ENCODE measurements around the gene PPP1R16B. TPM values are rescaled to one million over a fixed set of nuclear protein-coding genes. Genes with fewer than 3 reads are reported as not detected.

Gene PPP1R16B
- polyA plus RNA-seq, 2 of the 4 experiments (the other 2 are of a cell fraction), result 0.17 to 0.31 TPM

GRCh38 chr20:38961530-38962043, 156.1 kb downstream of the PPP1R16B start:
- TF ChIP-seq HOXA7 (CRISPR knock-in tag; IDR thresholded peaks at IDR 0.05) (0 out of 2 replicates have a peak, but pooled peaks have one; percentile 22), HOXB13 (CRISPR knock-in tag; IDR thresholded peaks at IDR 0.05; ENCODE audit: low read depth) (0 out of 2 replicates have a peak, but pooled peaks have one; percentile 15), PHF8 (IDR thresholded peaks at IDR 0.05; ENCODE audit: borderline replicate concordance, low read depth) (peak; percentile 37), ZNF302 (CRISPR knock-in tag; IDR thresholded peaks at IDR 0.05) (no peak), CBX2 (IDR thresholded peaks at IDR 0.05; ENCODE audit: borderline replicate concordance, low read depth) (no peak), RFX5 (IDR thresholded peaks at IDR 0.05) (no peak), HEYL (CRISPR knock-in tag; IDR thresholded peaks at IDR 0.05) (0 out of 2 replicates have a peak, but pooled peaks have one; percentile 58)
- ATAC-seq, result peak in 1 of 2 experiments; percentile 5; a peak in 3 of 6 replicates
- DNase-seq (ENCODE audit: low read depth in 1 of 2, low spot score in 1 of 2), result peak; percentile 12 to 17
- H3K27ac ChIP-seq, result peak overlapping the region; percentile 79 to 85
- peaks cover 15% of the 10 kb centered on the region; the same call in 2 of the 3 replicates for H3K4me1 ChIP-seq
- POLR2A ChIA-PET, result interaction anchor here (0.9 to 2.7 kb wide), 6 partner anchors 9 to 135 kb away, joined by 3 to 34 read pairs (median 4); partner anchors contain the start of gene FAM83D
- peak overlapping the region; percentile 96 for H3K4me2 ChIP-seq
- CTCF ChIA-PET, result interaction anchor here (0.8 to 5.5 kb wide), 9 partner anchors 11 to 94 kb away, joined by 3 to 26 read pairs (median 3); partner anchors contain the start of gene FAM83D
- WGBS (ENCODE audit: missing lambda C conversion rate), result 12% methylated on average over 16 of the region's 16 CpGs
- no peaks in the 10 kb centered on the region for H3K9me3 ChIP-seq
- peak overlapping the region; percentile 95 for H3K4me3 ChIP-seq
- no peak for FAIRE-seq

GRCh38 chr20:38962044-38962927, 156.8 kb downstream of the PPP1R16B start, which contains the start of gene DHX35:
Gene DHX35, plus strand, starts transcription at chr20:38962344. Its CDS starts 24 bp downstream, at chr20:38962368.
- TF ChIP-seq PHF8 (IDR thresholded peaks at IDR 0.05; ENCODE audit: borderline replicate concordance, low read depth), result peak; percentile 71; the same call in 1 of the 2 replicates
- no peak for TF ChIP-seq RNF2 (IDR thresholded peaks at IDR 0.05; ENCODE audit: borderline replicate concordance, low read depth)
- peak; percentile 17 to 19; a peak in 1 of 5 replicates for TF ChIP-seq RAD21 (conservative IDR thresholded peaks at IDR 0.05 in 1 of 2, IDR thresholded peaks at IDR 0.05 in 1 of 2)
- peak; percentile 98 for TF ChIP-seq NPAS2 (CRISPR knock-in tag; IDR thresholded peaks at IDR 0.05; ENCODE audit: borderline replicate concordance)
- TF ChIP-seq TFCP2L1 (CRISPR knock-in tag; IDR thresholded peaks at IDR 0.05), result 0 out of 2 replicates have a peak, but pooled peaks have one; percentile 51
- peak; percentile 92 for TF ChIP-seq KDM5A (IDR thresholded peaks at IDR 0.05)
- TF ChIP-seq BCL3 (IDR thresholded peaks at IDR 0.05), result 0 out of 3 replicates have a peak, but pooled peaks have one; percentile 10
- TF ChIP-seq CHD4 (IDR thresholded peaks at IDR 0.05; ENCODE audit: borderline replicate concordance), result no peak
- TF ChIP-seq SMC3 (IDR thresholded peaks at IDR 0.05), result 0 out of 3 replicates have a peak, but pooled peaks have one; percentile 16
- peak; percentile 31; the same call in 2 of the 3 replicates for TF ChIP-seq CTCF (IDR thresholded peaks at IDR 0.05)
- peak; percentile 30 for TF ChIP-seq POLR2A (IDR thresholded peaks at IDR 0.05; ENCODE audit: low read length)
- TF ChIP-seq MAX (IDR thresholded peaks at IDR 0.05), result peak; percentile 94
- TF ChIP-seq JUN (IDR thresholded peaks at IDR 0.05), result peak; percentile 64 to 80; a peak in 4 of 5 replicates
- TF ChIP-seq E2F6 (IDR thresholded peaks at IDR 0.05; ENCODE audit: borderline replicate concordance, low read depth), result peak; percentile 92
- no peak for TF ChIP-seq RCOR1 (IDR thresholded peaks at IDR 0.05; ENCODE audit: low read depth, low read length)
- peak; percentile 100 for TF ChIP-seq USF2 (IDR thresholded peaks at IDR 0.05)
- TF ChIP-seq HOXA7 (CRISPR knock-in tag; IDR thresholded peaks at IDR 0.05), result no peak
- H3K4me3 ChIP-seq, result peak within 1 kb of the TSS; percentile 95
- DNase-seq (ENCODE audit: low read depth in 1 of 2, low spot score in 1 of 2) (peak; percentile 91 to 97), ATAC-seq (peak; percentile 98 to 99), FAIRE-seq (no peak)
- POLR2A ChIA-PET, result interaction anchor here (0.6 to 2.7 kb wide), 10 partner anchors 10 to 393 kb away, joined by 3 to 34 read pairs (median 4); partner anchors contain the start of gene FAM83D
- CTCF ChIA-PET, result interaction anchor here (0.8 to 5.5 kb wide), 12 partner anchors 12 to 488 kb away, joined by 3 to 26 read pairs (median 3); partner anchors contain the start of gene FAM83D
- peak within 1 kb of the TSS; percentile 98 for H3K4me2 ChIP-seq
- H3K9me3 ChIP-seq, result no peaks in the 10 kb centered on the region
- WGBS (ENCODE audit: missing lambda C conversion rate), result 0% methylated on average over 18 of the region's 70 CpGs
- peak within 1 kb of the TSS; percentile 95 to 98 for H3K27ac ChIP-seq
- peaks cover 15% of the 10 kb centered on the region; the same call in 2 of the 3 replicates for H3K4me1 ChIP-seq

Measured in A549 (cell line).